Testis (tissue), 3 donors: ENCODE data around the gene PEPD. TPM values are rescaled to one million over a fixed set of nuclear protein-coding genes. Genes with fewer than 3 reads are reported as not detected.
"Not testable (repeated sequence)": the region's sequence is repeated elsewhere in the genome, so short reads cannot be mapped to it uniquely, and the experiment has no call there.

Experiments
- DNase-seq: peaks from one replicate; pipeline ENCODE4 v3.0.0-alpha.2; 2019
- H3K27ac ChIP-seq, 2 donors: fragments of 200-600 bp; sonication (generic); one replicate each; pipeline ENCODE4 v1.5.1; 2019
- H3K27me3 ChIP-seq: fragments of 200-600 bp; sonication (generic); one replicate; pipeline ENCODE4 v1.5.1; 2019
- H3K36me3 ChIP-seq: fragments of 200-600 bp; sonication (generic); one replicate; pipeline ENCODE4 v1.5.1; 2017; ENCODE audit warnings: low read depth; ENCODE audit errors: missing control alignments
- H3K4me1 ChIP-seq: fragments of 200-600 bp; sonication (generic); one replicate; pipeline ENCODE4 v1.5.1; 2019
- H3K4me3 ChIP-seq, 2 donors: fragments of 200-600 bp; sonication (generic); one replicate each; pipeline ENCODE4 v1.5.1; 2017 to 2019
- H3K9me3 ChIP-seq: fragments of 200-600 bp; sonication (generic); one replicate; pipeline ENCODE4 v1.5.1; 2017
- CTCF ChIP-seq, 3 experiments: fragments of 450-650 bp in 2 of 3; fragments of 200-600 bp in 1 of 3; sonication (generic) in 1 of 3; IDR thresholded peaks; one replicate each; pipeline ENCODE4 v1.5.1; 2016 to 2019; ENCODE audit warnings: antibody characterized with exemption in 3 of 3, mild to moderate bottlenecking in 2 of 3, moderate library complexity in 1 of 3
- POLR2A ChIP-seq: fragments of 450-650 bp; IDR thresholded peaks from one replicate; pipeline ENCODE4 v1.6.1; 2017; ENCODE audit warnings: antibody characterized with exemption, mild to moderate bottlenecking, moderate library complexity
- WGBS, 2 donors: methylation state at CpG; one replicate each; pipeline ENCODE4 v1.1.5; 2018; 5-methylcytosine and 5-hydroxymethylcytosine counted together
- intact Hi-C: fragments of 100-400 bp; cut with DNase I; formaldehyde crosslinking; loops from one replicate; pipeline ENCODE4 v1.15.1; 2023; ENCODE audit warnings: low total_unique reads
- polyA plus RNA-seq: library from polyadenylated mRNA; stranded (reverse); fragments of 350-450 nt; fragmentation: Illumina TruSeq; extraction: RNeasy Lipid Tissue Mini Kit (QIAGEN cat#74804); gene quantifications from one replicate; pipeline ENCODE4 v1.2.3, GENCODE V29; 2014; ENCODE audit warnings: low read depth, low replicate concordance; ENCODE audit not compliant: insufficient read depth
- total RNA-seq, 2 donors: library from RNA; depleted of rRNA; stranded (reverse); fragments of >200 nt; gene quantifications; one replicate each; pipeline ENCODE4 v1.2.3, GENCODE V29; 2016

The PEPD gene
- total and polyA plus RNA-seq, 3 donors from 2014 or later = 51.1 to 87.9 (median 58.0) TPM

GRCh38 chr19:33558151-33558550 lies 36.6 kb upstream of the PEPD start:
- H3K4me3 ChIP-seq = no peak overlapping the region
- H3K27me3 ChIP-seq = no peaks in the 10 kb centered on the region
- H3K27ac ChIP-seq = no peak overlapping the region
- H3K4me1 ChIP-seq = no peaks in the 10 kb centered on the region
- intact Hi-C loops = no loop called here
- H3K9me3 ChIP-seq = no peaks in the 10 kb centered on the region
- TF ChIP-seq CTCF (IDR thresholded peaks at IDR 0.05) (no peak), POLR2A (no peak)
- 82 to 93% methylated on average over 7 to 8 of the region's 8 CpGs for WGBS, 2 donors
- DNase-seq = no peak
- no peaks in the 10 kb centered on the region for H3K36me3 ChIP-seq

- Histone ChIP-seq H3K27me3 (no peaks in the 10 kb centered on the region), H3K27ac (no peak overlapping the region), H3K9me3 (no peaks in the 10 kb centered on the region), H3K4me3 (no peak overlapping the region), H3K36me3 (no peaks in the 10 kb centered on the region), H3K4me1 (no peaks in the 10 kb centered on the region)
- 84 to 89% methylated on average over 13 of the region's 13 CpGs for WGBS, 2 donors
- intact Hi-C loops = no loop called here
- TF ChIP-seq POLR2A (no peak), CTCF (IDR thresholded peaks at IDR 0.05) (no peak)
- no peak for DNase-seq
Measured at GRCh38 chr19:33557720-33558119, 36.1 kb upstream of the PEPD start.

GRCh38 chr19:33557196-33557595 lies 35.6 kb upstream of the PEPD start:
- 81 to 87% methylated on average over 10 of the region's 10 CpGs for WGBS, 2 donors
- Histone ChIP-seq H3K27ac (no peak overlapping the region), H3K4me1 (no peaks in the 10 kb centered on the region), H3K9me3 (no peaks in the 10 kb centered on the region), H3K36me3 (no peaks in the 10 kb centered on the region), H3K27me3 (no peaks in the 10 kb centered on the region), H3K4me3 (no peak overlapping the region)
- no peak for TF ChIP-seq POLR2A
- no peak for TF ChIP-seq CTCF (IDR thresholded peaks at IDR 0.05)
- intact Hi-C loops = no loop called here
- DNase-seq = no peak

GRCh38 chr19:33556261-33556660 lies 34.7 kb upstream of the PEPD start:
- DNase-seq = no peak
- Histone ChIP-seq H3K4me1 (no peaks in the 10 kb centered on the region), H3K9me3 (no peaks in the 10 kb centered on the region), H3K4me3 (no peak overlapping the region), H3K27me3 (no peaks in the 10 kb centered on the region), H3K27ac (no peak overlapping the region), H3K36me3 (no peaks in the 10 kb centered on the region)
- intact Hi-C loops = no loop called here
- no peak for TF ChIP-seq POLR2A
- no peak for TF ChIP-seq CTCF (IDR thresholded peaks at IDR 0.05)
- 78 to 84% methylated on average over 3 to 4 of the region's 4 CpGs for WGBS, 2 donors

GRCh38 chr19:33555726-33556125 lies 34.1 kb upstream of the PEPD start:
- intact Hi-C loops, H3K27ac ChIP-seq, H3K9me3 ChIP-seq: not testable (repeated sequence)

More at GRCh38 chr19:33555726-33556125, 34.1 kb upstream of the PEPD start:
- not testable (repeated sequence) for H3K36me3 ChIP-seq, H3K27me3 ChIP-seq, H3K4me1 ChIP-seq, H3K4me3 ChIP-seq, DNase-seq
- 67 to 69% methylated on average over 4 of the region's 4 CpGs for WGBS, 2 donors
